Right lobe of liver (tissue), 6 donors: ENCODE measurements around the gene SPG11. TPM values are rescaled to one million over a fixed set of nuclear protein-coding genes. Genes with fewer than 3 reads are reported as not detected.
A peak's percentile ranks its signal among the peaks of the same experiment; 100 is the strongest.

ENCODE experiments used
- ATAC-seq, 4 donors: fragments of 200-7000 bp; cut with Tn5 transposase; one replicate each; pipeline ENCODE4 v1.9.1; 2020; ENCODE audit warnings: mild to moderate bottlenecking in 4 of 4, moderate library complexity in 4 of 4
- DNase-seq, 3 donors: peaks; one replicate each; pipeline ENCODE4 v3.0.0-alpha.2; 2020
- H3K27ac ChIP-seq, 3 donors: fragments of 200-600 bp; one replicate each; pipeline ENCODE4 v1.8.0; 2022
- H3K27me3 ChIP-seq, 2 donors: fragments of 200-600 bp; one replicate each; pipeline ENCODE4 v1.8.0; 2022
- H3K36me3 ChIP-seq, 4 donors: fragments of 200-600 bp; sonication (generic) in 1 of 4; one replicate each; pipeline versions ENCODE4 v1.5.1 to v1.8.0; 2017 to 2022; ENCODE audit warnings: control low read depth in 1 of 4
- H3K4me1 ChIP-seq, 4 donors: fragments of 200-600 bp; sonication (generic) in 1 of 4; one replicate each; pipeline versions ENCODE4 v1.5.1 to v1.8.0; 2017 to 2022; ENCODE audit warnings: control low read depth in 1 of 4
- H3K4me3 ChIP-seq, 3 donors: fragments of 200-600 bp; one replicate each; pipeline ENCODE4 v1.8.0; 2022
- H3K9me3 ChIP-seq, 4 donors: fragments of 200-600 bp; sonication (generic) in 1 of 4; one replicate each; pipeline versions ENCODE4 v1.5.1 to v1.8.0; 2017 to 2022; ENCODE audit warnings: control low read depth in 1 of 4
- POLR2A ChIP-seq: fragments of 450-650 bp; IDR thresholded peaks from one replicate; pipeline ENCODE4 v1.6.1; 2017; ENCODE audit warnings: antibody characterized with exemption, mild to moderate bottlenecking
- WGBS: methylation state at CpG from one replicate; pipeline ENCODE4 v1.1.6; 2018; ENCODE audit warnings: low coverage, low lambda C conversion rate; ENCODE audit not compliant: insufficient coverage; ENCODE audit errors: missing lambda C conversion rate; 5-methylcytosine and 5-hydroxymethylcytosine counted together
- intact Hi-C, 2 donors: fragments of 100-400 bp; cut with DNase I; formaldehyde crosslinking; loops; one replicate each; pipeline versions ENCODE4 v1.11.2 to v1.14.1; 2022
- total RNA-seq, 6 experiments: library from RNA; depleted of rRNA in 2 of 6; stranded (reverse); fragments of >200 nt in 2 of 6; fragmentation: NEBNext Ultra II Directional in 3 of 6; extraction: Animal tissue kit (Norgen Biotek cat#: 25700) in 3 of 6; gene quantifications; one replicate each; pipeline versions ENCODE4 v1.1.0 to v1.2.4, GENCODE V29; 2016 to 2023
- TF ChIP-seq, protein P1 (sequence below), 4 donors: fragments of 200-600 bp in 3 of 4; fragments of 450-650 bp in 1 of 4; IDR thresholded peaks; one replicate each; pipeline versions ENCODE4 v1.5.1 to v1.8.0; 2016 to 2022; ENCODE audit warnings: antibody characterized with exemption in 4 of 4, mild to moderate bottlenecking in 2 of 4
- donor health status: DM: no; HTN: yes; CAD: no.
- donor health status: DM: no; HTN: no; CAD: no.
- donor health status: DM: no; HTN: no; CAD: no.
- donor health status: DM: no; HTN: yes; CAD: no.
- donor health status: DM: no; HTN: yes; CAD: no.

Gene SPG11
- total RNA-seq, 6 experiments from 2014 or later, result 35.4 to 55.6 (median 40.8) TPM

DNA sequence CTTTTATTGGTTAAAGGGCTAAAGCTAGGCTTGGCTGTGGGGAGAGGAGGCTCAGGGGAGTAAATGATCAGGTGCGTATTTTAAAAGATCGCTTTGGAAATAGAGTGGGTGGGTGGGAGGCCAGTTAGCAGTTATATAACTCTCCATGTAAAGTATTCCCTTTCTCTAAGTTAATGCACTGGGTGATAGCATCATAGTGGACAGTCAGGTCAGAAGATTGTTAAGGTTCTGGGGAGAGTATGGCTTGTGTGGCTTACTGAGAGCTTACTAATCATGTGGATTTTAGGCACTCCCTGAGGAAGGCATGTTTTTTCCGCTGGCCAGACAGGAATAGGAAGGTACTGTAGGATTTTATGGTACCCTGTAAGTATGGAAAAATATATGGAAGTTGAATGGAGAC, 132.8 kb downstream of the SPG11 start:
- Histone ChIP-seq H3K4me1 (peaks cover 0 to 3% (median 0%) of the 10 kb centered on the region in 4 donors), H3K9me3 (no peaks in the 10 kb centered on the region), H3K36me3 (peaks cover 0 to 13% (median 0%) of the 10 kb centered on the region in 4 donors), H3K27ac (no peak overlapping the region), H3K4me3 (no peak overlapping the region), H3K27me3 (no peaks in the 10 kb centered on the region)
- TF ChIP-seq POLR2A, result no peak
- TF ChIP-seq, protein P1, sequence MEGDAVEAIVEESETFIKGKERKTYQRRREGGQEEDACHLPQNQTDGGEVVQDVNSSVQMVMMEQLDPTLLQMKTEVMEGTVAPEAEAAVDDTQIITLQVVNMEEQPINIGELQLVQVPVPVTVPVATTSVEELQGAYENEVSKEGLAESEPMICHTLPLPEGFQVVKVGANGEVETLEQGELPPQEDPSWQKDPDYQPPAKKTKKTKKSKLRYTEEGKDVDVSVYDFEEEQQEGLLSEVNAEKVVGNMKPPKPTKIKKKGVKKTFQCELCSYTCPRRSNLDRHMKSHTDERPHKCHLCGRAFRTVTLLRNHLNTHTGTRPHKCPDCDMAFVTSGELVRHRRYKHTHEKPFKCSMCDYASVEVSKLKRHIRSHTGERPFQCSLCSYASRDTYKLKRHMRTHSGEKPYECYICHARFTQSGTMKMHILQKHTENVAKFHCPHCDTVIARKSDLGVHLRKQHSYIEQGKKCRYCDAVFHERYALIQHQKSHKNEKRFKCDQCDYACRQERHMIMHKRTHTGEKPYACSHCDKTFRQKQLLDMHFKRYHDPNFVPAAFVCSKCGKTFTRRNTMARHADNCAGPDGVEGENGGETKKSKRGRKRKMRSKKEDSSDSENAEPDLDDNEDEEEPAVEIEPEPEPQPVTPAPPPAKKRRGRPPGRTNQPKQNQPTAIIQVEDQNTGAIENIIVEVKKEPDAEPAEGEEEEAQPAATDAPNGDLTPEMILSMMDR (IDR thresholded peaks at IDR 0.05), result no peak
- intact Hi-C loops, result no loop called here
- 92% methylated on average over 3 of the region's 3 CpGs for WGBS
- no peak for DNase-seq
- peak in 1 of 4 donors; percentile 10 for ATAC-seq

DNA sequence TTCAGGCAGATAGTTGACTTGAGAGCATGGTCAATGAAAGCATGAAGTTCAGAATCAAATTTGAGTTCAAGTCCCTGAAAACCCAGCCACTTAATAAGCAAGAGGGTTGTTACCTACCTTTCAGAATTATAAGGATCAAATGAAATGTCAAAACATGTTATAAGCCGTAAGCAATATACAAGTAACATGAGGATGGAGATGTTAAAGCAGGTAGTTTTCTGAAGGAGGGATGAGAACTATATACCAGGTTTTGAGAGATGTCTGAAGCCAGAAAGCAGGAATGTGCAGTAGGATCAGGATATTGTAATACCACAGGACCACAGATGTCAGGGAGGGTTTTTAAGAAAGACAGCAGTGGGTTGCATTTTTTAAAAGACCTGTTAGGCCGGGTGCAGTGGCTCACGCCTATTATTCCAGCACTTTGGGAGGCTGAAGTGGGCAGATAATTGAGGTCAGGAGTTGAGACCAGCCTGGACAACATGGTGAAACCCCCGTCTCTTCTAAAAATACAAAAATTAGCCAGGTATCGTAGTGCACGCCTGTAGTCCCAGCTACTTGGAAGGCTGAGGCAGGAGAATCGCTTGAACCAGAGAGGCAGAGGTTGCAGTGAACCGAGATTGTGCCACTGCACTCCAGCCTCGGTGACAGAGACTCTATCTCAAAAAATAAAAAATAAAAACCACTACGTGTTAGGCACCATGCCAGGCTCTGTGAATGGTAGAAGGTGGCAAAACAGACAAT, 133.4 kb downstream of the SPG11 start:
- Histone ChIP-seq H3K27ac (no peak overlapping the region), H3K27me3 (no peaks in the 10 kb centered on the region), H3K9me3 (no peaks in the 10 kb centered on the region), H3K4me1 (no peaks in the 10 kb centered on the region), H3K36me3 (peaks cover 0 to 13% (median 3%) of the 10 kb centered on the region in 4 donors), H3K4me3 (no peak overlapping the region)
- WGBS, result 83% methylated on average over 9 of the region's 10 CpGs
- ATAC-seq, result no peak
- intact Hi-C loops, result no loop called here
- TF ChIP-seq, protein P1 (IDR thresholded peaks at IDR 0.05), result no peak
- no peak for TF ChIP-seq POLR2A
- no peak for DNase-seq

DNA sequence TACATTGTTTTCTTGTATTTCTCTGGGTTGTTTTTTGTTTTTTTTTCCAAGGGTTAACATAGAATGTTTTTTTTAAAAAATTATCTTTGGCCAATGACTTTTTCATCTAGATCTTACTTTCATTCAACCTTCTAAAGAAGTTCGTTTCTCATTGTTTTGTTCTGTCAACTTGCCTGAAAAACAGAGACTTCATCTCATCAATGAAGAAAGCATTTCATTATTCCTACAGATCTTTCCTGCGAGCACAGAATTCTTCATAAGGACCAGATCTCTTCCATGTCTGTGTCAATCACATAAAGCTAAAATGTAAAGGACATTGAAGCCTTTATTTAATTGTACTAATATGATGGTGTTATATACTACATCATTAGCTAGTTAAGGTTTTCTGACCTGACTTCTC, 136.2 kb downstream of the SPG11 start:
- WGBS, result 82% methylated on average over 2 of the region's 2 CpGs
- TF ChIP-seq POLR2A, result no peak
- TF ChIP-seq, protein P1 (IDR thresholded peaks at IDR 0.05), result no peak
- H3K27ac ChIP-seq, result no peak overlapping the region
- ATAC-seq (no peak), DNase-seq (no peak)
- no peak overlapping the region for H3K4me3 ChIP-seq
- H3K27me3 ChIP-seq, result no peaks in the 10 kb centered on the region
- H3K36me3 ChIP-seq, result peaks cover 0 to 24% (median 16%) of the 10 kb centered on the region in 4 donors
- H3K9me3 ChIP-seq, result no peaks in the 10 kb centered on the region
- H3K4me1 ChIP-seq, result no peaks in the 10 kb centered on the region
- intact Hi-C loops, result no loop called here

DNA sequence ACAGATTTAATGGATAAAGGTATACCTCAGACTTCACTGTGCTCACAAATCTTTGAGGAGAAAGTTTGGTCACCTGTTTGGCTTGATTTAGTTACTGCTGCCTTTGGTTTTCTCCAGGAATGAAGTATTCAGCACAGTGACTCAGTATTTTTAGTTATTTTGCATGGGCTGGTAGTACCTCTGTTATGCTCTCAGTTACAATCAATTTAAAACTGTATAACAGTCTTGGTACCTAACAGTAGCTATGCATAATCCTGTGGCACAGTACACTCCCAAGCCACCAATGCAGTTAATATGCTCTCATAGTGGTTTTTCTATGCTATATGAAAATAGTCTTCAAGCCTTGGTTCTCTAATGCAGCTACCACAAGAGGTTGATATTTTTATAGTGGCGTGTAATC, 138.4 kb downstream of the SPG11 start:
- Histone ChIP-seq H3K36me3 (peaks cover 0 to 36% (median 16%) of the 10 kb centered on the region in 4 donors), H3K27me3 (no peaks in the 10 kb centered on the region), H3K4me3 (no peak overlapping the region), H3K4me1 (no peaks in the 10 kb centered on the region), H3K9me3 (no peaks in the 10 kb centered on the region), H3K27ac (no peak overlapping the region)
- intact Hi-C loops, result no loop called here
- WGBS, result 100% methylated on average over 1 of the region's 1 CpG
- TF ChIP-seq, protein P1 (IDR thresholded peaks at IDR 0.05), result no peak
- no peak for TF ChIP-seq POLR2A
- DNase-seq (no peak), ATAC-seq (no peak)
